ENCODE measurements around the gene GARIN1A.

GARIN1A gene

DNA sequence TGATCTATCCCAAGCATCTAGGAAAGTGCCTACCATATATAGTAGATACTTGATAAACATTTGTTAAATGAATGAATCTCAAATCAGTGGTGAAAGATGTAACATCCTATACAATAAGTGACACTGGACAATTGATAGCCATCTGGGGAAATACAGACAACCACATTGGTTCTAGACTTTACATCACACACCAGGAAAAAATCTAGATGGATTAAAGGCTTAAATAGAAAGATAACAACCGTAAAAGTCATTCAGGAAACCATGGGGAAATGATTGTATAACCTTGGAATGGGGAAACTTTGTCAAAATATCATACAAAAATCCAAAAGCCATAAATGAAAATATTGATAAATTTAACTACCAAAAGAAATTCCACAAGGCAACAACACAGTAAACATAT lies 7.0 kb upstream of the GARIN1A start:
- Histone ChIP-seq H3K27me3 (ENCODE audit: low read depth, low read length) (no peaks in the 10 kb centered on the region), H3K4me1 (ENCODE audit: low read length) (no peaks in the 10 kb centered on the region), H3K79me2 (ENCODE audit: low read length) (no peaks in the 10 kb centered on the region), H2AFZ (ENCODE audit: low read depth, low read length) (no peak overlapping the region), H3K4me2 (ENCODE audit: low read length) (no peak overlapping the region), H3K4me3 (ENCODE audit: low read length) (no peak overlapping the region), H4K20me1 (ENCODE audit: insufficient read depth, low read length) (no peaks in the 10 kb centered on the region), H3K9me3 (ENCODE audit: insufficient read depth, low read length) (no peaks in the 10 kb centered on the region), H3K9ac (ENCODE audit: low read length) (no peak overlapping the region), H3K27ac (ENCODE audit: low read length) (no peak overlapping the region), H3K36me3 (replicated peaks; ENCODE audit: low read depth, low read length) (peaks cover 4% of the 10 kb centered on the region)
- TF ChIP-seq EZH2phosphoT487 (IDR thresholded peaks at IDR 0.05; ENCODE audit: low read depth) (no peak), CTCF (IDR thresholded peaks at IDR 0.05; ENCODE audit: low read depth, low read length) (no peak)

- H3K27me3 ChIP-seq (ENCODE audit: low read depth, low read length), result no peaks in the 10 kb centered on the region
- no peak overlapping the region for H2AFZ ChIP-seq (ENCODE audit: low read depth, low read length)
- H3K4me2 ChIP-seq (ENCODE audit: low read length), result no peak overlapping the region
- H3K27ac ChIP-seq (ENCODE audit: low read length), result no peak overlapping the region
- no peaks in the 10 kb centered on the region for H4K20me1 ChIP-seq (ENCODE audit: insufficient read depth, low read length)
- no peak overlapping the region for H3K9ac ChIP-seq (ENCODE audit: low read length)
- H3K4me1 ChIP-seq (ENCODE audit: low read length), result no peaks in the 10 kb centered on the region
- no peaks in the 10 kb centered on the region for H3K79me2 ChIP-seq (ENCODE audit: low read length)
- H3K9me3 ChIP-seq (ENCODE audit: insufficient read depth, low read length), result no peaks in the 10 kb centered on the region
- H3K4me3 ChIP-seq (ENCODE audit: low read length), result no peak overlapping the region
- H3K36me3 ChIP-seq (replicated peaks; ENCODE audit: low read depth, low read length), result peaks cover 3% of the 10 kb centered on the region
- peak; percentile 42 for TF ChIP-seq CTCF (IDR thresholded peaks at IDR 0.05; ENCODE audit: low read depth, low read length)
- TF ChIP-seq EZH2phosphoT487 (IDR thresholded peaks at IDR 0.05; ENCODE audit: low read depth), result no peak
Observed at GRCh38 chr7:128666200-128666599, 5.9 kb upstream of the GARIN1A start.

DNA sequence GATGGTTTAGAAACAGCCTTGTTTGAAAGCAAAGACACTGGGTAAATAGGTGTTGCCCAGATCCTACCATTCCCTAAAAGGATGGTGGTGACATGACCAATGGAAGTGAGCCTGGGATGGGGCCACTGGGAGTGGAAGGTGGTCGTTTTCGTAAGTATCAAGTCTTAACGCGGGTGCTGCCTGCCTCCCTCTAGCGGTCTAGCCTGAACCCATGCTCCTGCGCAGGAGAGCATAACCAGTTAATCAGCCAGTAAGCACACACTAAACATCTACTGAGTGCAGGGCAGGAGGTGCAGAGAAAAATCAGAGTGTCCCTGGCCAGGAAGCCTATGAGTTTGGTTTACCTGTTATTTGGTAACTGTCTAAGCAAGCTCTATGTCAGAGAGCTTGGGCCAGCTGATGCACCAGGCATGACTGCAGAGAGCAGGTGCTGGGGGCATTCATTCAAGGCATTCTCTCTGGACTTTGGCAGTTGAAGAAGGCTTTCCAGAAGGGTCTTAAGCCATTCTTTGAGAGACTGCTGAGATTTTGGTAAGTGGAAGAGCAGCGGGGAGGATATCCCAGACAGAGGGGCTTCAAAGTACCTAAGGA lies 930 bp downstream of the GARIN1A start:
- Histone ChIP-seq H3K4me3 (ENCODE audit: low read length) (no peak overlapping the region), H3K36me3 (replicated peaks; ENCODE audit: low read depth, low read length) (no peaks in the 10 kb centered on the region), H3K79me2 (ENCODE audit: low read length) (no peaks in the 10 kb centered on the region), H3K4me1 (ENCODE audit: low read length) (no peaks in the 10 kb centered on the region), H4K20me1 (ENCODE audit: insufficient read depth, low read length) (no peaks in the 10 kb centered on the region), H3K27ac (ENCODE audit: low read length) (no peak overlapping the region), H2AFZ (ENCODE audit: low read depth, low read length) (no peak overlapping the region), H3K27me3 (ENCODE audit: low read depth, low read length) (no peaks in the 10 kb centered on the region), H3K4me2 (ENCODE audit: low read length) (peak overlapping the region; percentile 32; the same call in 1 of the 2 replicates), H3K9ac (ENCODE audit: low read length) (no peak overlapping the region), H3K9me3 (ENCODE audit: insufficient read depth, low read length) (no peaks in the 10 kb centered on the region)
- peak; percentile 59 for TF ChIP-seq CTCF (IDR thresholded peaks at IDR 0.05; ENCODE audit: low read depth, low read length)
- no peak for TF ChIP-seq EZH2phosphoT487 (IDR thresholded peaks at IDR 0.05; ENCODE audit: low read depth)

GRCh38 chr7:128673571-128673970 lies 1.5 kb downstream of the GARIN1A start:
- TF ChIP-seq CTCF (IDR thresholded peaks at IDR 0.05; ENCODE audit: low read depth, low read length), result no peak
- TF ChIP-seq EZH2phosphoT487 (IDR thresholded peaks at IDR 0.05; ENCODE audit: low read depth), result no peak
- Histone ChIP-seq H4K20me1 (ENCODE audit: insufficient read depth, low read length) (no peaks in the 10 kb centered on the region), H3K79me2 (ENCODE audit: low read length) (no peaks in the 10 kb centered on the region), H2AFZ (ENCODE audit: low read depth, low read length) (no peak overlapping the region), H3K9ac (ENCODE audit: low read length) (no peak overlapping the region), H3K27ac (ENCODE audit: low read length) (no peak overlapping the region), H3K36me3 (replicated peaks; ENCODE audit: low read depth, low read length) (no peaks in the 10 kb centered on the region), H3K4me1 (ENCODE audit: low read length) (no peaks in the 10 kb centered on the region), H3K27me3 (ENCODE audit: low read depth, low read length) (no peaks in the 10 kb centered on the region), H3K4me3 (ENCODE audit: low read length) (no peak overlapping the region), H3K4me2 (ENCODE audit: low read length) (no peak overlapping the region), H3K9me3 (ENCODE audit: insufficient read depth, low read length) (no peaks in the 10 kb centered on the region)
